Liver (tissue), 9 donors: ENCODE results near the gene GDPD5. TPM values are rescaled to one million over a fixed set of nuclear protein-coding genes. Genes with fewer than 3 reads are reported as not detected.

Source experiments
- DNase-seq: peaks from one replicate; pipeline ENCODE4 v3.0.0-alpha.2; 2017; ENCODE audit warnings: low spot score
- H3K27ac ChIP-seq, 2 donors: one replicate each; pipeline ENCODE4 v1.7.0; 2013; ENCODE audit warnings: inconsistent platforms in 2 of 2, low read length in 2 of 2, control low read depth in 1 of 2, low read depth in 1 of 2, mild to moderate bottlenecking in 1 of 2
- H3K27me3 ChIP-seq, 4 donors: one replicate each; pipeline versions ENCODE4 v1.6.1 to v1.7.0; 2013; ENCODE audit warnings: low read length in 3 of 4, inconsistent platforms in 1 of 4, mild to moderate bottlenecking in 1 of 4, moderate library complexity in 1 of 4; ENCODE audit not compliant: control insufficient read depth in 4 of 4, insufficient read depth in 4 of 4
- H3K36me3 ChIP-seq, 4 donors: one replicate each; pipeline versions ENCODE4 v1.6.1 to v1.7.0; 2013; ENCODE audit warnings: low read length in 3 of 4, mild to moderate bottlenecking in 3 of 4, low read depth in 1 of 4, moderate library complexity in 1 of 4; ENCODE audit not compliant: control insufficient read depth in 4 of 4, insufficient read depth in 3 of 4
- H3K4me1 ChIP-seq, 4 donors: one replicate each; pipeline versions ENCODE4 v1.6.1 to v1.7.0; 2013; ENCODE audit warnings: low read length in 3 of 4, mild to moderate bottlenecking in 3 of 4, moderate library complexity in 1 of 4; ENCODE audit not compliant: control insufficient read depth in 4 of 4, insufficient read depth in 4 of 4
- H3K4me3 ChIP-seq, 3 donors: one replicate each; pipeline versions ENCODE4 v1.6.1 to v1.7.0; 2013; ENCODE audit warnings: low read length in 3 of 3, control low read depth in 1 of 3, low read depth in 1 of 3, mild to moderate bottlenecking in 1 of 3
- H3K9ac ChIP-seq, 2 donors: one replicate each; pipeline ENCODE4 v1.7.0; 2013; ENCODE audit warnings: low read length in 2 of 2, mild to moderate bottlenecking in 2 of 2, moderate library complexity in 2 of 2, control low read depth in 1 of 2, low read depth in 1 of 2
- H3K9me3 ChIP-seq, 4 donors: one replicate each; pipeline versions ENCODE4 v1.6.1 to v1.7.0; 2013; ENCODE audit warnings: low read length in 3 of 4; ENCODE audit not compliant: control insufficient read depth in 4 of 4
- ATF3 ChIP-seq: IDR thresholded peaks from 2 replicates; pipeline ENCODE4 v1.6.1; 2016; ENCODE audit warnings: antibody characterized with exemption
- EGR1 ChIP-seq, 2 donors: IDR thresholded peaks; 2 replicates each; pipeline ENCODE4 v1.6.1; 2016 to 2018; ENCODE audit warnings: antibody characterized with exemption in 2 of 2, low read depth in 2 of 2
- FOXA2 ChIP-seq: IDR thresholded peaks from 2 replicates; pipeline ENCODE4 v1.6.1; 2016; ENCODE audit warnings: antibody characterized with exemption
- GABPA ChIP-seq, 2 donors: IDR thresholded peaks in 1 of 2; conservative IDR thresholded peaks in 1 of 2; 2 replicates each; pipeline ENCODE4 v1.6.1; 2016; ENCODE audit warnings: antibody characterized with exemption in 2 of 2, mild to moderate bottlenecking in 1 of 2, moderate library complexity in 1 of 2
- HNF4A ChIP-seq, 2 donors: conservative IDR thresholded peaks; 2 replicates each; pipeline ENCODE4 v1.6.1; 2016; ENCODE audit warnings: antibody characterized with exemption in 2 of 2, mild to moderate bottlenecking in 2 of 2
- HNF4G ChIP-seq: IDR thresholded peaks from 2 replicates; pipeline ENCODE4 v1.6.1; 2016; ENCODE audit warnings: antibody characterized with exemption
- JUND ChIP-seq, 2 donors: IDR thresholded peaks; 2 replicates each; pipeline ENCODE4 v1.6.1; 2016; ENCODE audit warnings: antibody characterized with exemption in 2 of 2
- NR2F2 ChIP-seq: IDR thresholded peaks from 2 replicates; pipeline ENCODE4 v1.6.1; 2016; ENCODE audit warnings: antibody characterized with exemption
- REST ChIP-seq: IDR thresholded peaks from 2 replicates; pipeline ENCODE4 v1.6.1; 2016; ENCODE audit warnings: antibody characterized with exemption, mild to moderate bottlenecking
- RXRA ChIP-seq, 2 donors: IDR thresholded peaks; 2 replicates each; pipeline ENCODE4 v1.6.1; 2017 to 2018; ENCODE audit warnings: antibody characterized with exemption in 2 of 2, mild to moderate bottlenecking in 1 of 2
- SP1 ChIP-seq: IDR thresholded peaks from 2 replicates; pipeline ENCODE4 v1.6.1; 2018; ENCODE audit warnings: antibody characterized with exemption, mild to moderate bottlenecking
- TAF1 ChIP-seq: conservative IDR thresholded peaks from 2 replicates; pipeline ENCODE4 v1.6.1; 2016; ENCODE audit warnings: antibody characterized with exemption, mild to moderate bottlenecking
- YY1 ChIP-seq: IDR thresholded peaks from 2 replicates; pipeline ENCODE4 v1.6.1; 2016; ENCODE audit warnings: antibody characterized with exemption, mild to moderate bottlenecking
- ZBTB33 ChIP-seq: IDR thresholded peaks from 2 replicates; pipeline ENCODE4 v1.6.1; 2016; ENCODE audit warnings: antibody characterized with exemption
- WGBS: extraction: QIAGEN DNeasy Blood & Tissue Kit; methylation state at CpG from one replicate; pipeline ENCODE4 v1.1.7; 2013; 5-methylcytosine and 5-hydroxymethylcytosine counted together
- polyA plus RNA-seq, 2 donors: library from polyadenylated mRNA; stranded (reverse) in 1 of 2; unstranded in 1 of 2; fragments of 200-250 nt in 1 of 2; fragments of >200 nt in 1 of 2; fragmentation: Nextera tagmentation in 1 of 2; extraction: Ambion mirVana in 1 of 2; gene quantifications; one replicate each; pipeline versions ENCODE4 v1.2.1 to v1.2.3, GENCODE V29; 2013 to 2015
- total RNA-seq, 2 donors: library from RNA; depleted of rRNA; stranded (reverse); fragments of >200 nt; gene quantifications; one replicate each; pipeline ENCODE4 v1.2.3, GENCODE V29; 2014
- TF ChIP-seq, protein P1 (sequence below): IDR thresholded peaks from 2 replicates; pipeline ENCODE4 v1.6.1; 2016; ENCODE audit warnings: antibody characterized with exemption
- donor health status: healthy.
- donor health status: healthy.
- donor health status: healthy.
- donor health status: healthy.
- donor health status: healthy.

GDPD5 gene
- total and polyA plus RNA-seq, 4 donors, result 3.0 to 22.8 (median 4.2) TPM

DNA sequence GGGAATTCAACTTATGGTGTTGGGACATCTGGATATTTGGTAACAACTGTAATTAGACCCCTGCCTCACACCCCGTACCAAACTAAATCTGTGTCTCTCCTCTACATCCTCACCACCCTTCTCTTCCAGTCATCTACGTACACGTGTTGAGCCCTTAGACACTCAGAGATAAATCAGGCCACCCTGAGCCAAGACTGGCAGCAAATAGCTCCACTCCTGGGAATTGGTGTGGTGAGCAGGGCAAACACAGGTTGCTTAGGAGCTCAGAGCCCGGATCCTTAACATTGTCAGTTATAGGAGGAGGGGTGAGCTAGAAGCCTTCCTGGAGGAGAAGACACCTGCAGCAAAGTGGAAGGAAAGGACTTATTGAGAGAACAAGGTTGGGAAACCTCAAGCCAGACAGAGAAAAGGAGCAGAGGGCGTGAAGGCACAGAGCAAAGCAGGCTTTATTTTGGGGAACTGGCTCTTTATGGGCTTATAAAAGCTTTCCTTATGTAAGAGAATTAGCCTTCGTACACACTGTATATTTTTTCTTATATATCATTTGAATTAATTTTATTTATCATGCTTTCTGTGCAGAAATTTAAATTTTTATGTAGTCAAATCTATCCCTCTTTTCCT is 55.8 kb downstream of the GDPD5 start:
- H3K36me3 ChIP-seq, result no peaks in the 10 kb centered on the region
- 77% methylated on average over 6 of the region's 6 CpGs for WGBS
- H3K4me3 ChIP-seq, result no peak overlapping the region
- H3K27ac ChIP-seq, result no peak overlapping the region
- H3K9ac ChIP-seq, result no peak overlapping the region
- H3K4me1 ChIP-seq, result peaks cover 0 to 8% (median 0%) of the 10 kb centered on the region in 4 donors
- no peak for DNase-seq
- no peaks in the 10 kb centered on the region for H3K27me3 ChIP-seq
- no peaks in the 10 kb centered on the region for H3K9me3 ChIP-seq
- no peak for TF ChIP-seq HNF4A (conservative IDR thresholded peaks at IDR 0.05)
- no peak for TF ChIP-seq YY1
- no peak for TF ChIP-seq JUND (IDR thresholded peaks at IDR 0.05)
- no peak for TF ChIP-seq REST
- TF ChIP-seq FOXA2, result no peak
- TF ChIP-seq SP1, result no peak
- no peak for TF ChIP-seq NR2F2
- no peak for TF ChIP-seq HNF4G
- TF ChIP-seq EGR1 (IDR thresholded peaks at IDR 0.05; ENCODE audit: low read depth in 2 of 2), result no peak

GRCh38 chr11:75468534-75469340 is 57.0 kb downstream of the GDPD5 start:
- H3K9ac ChIP-seq, result no peak overlapping the region

GRCh38 chr11:75467881-75468280 is 57.9 kb downstream of the GDPD5 start:
- H3K36me3 ChIP-seq, result no peaks in the 10 kb centered on the region
- peaks cover 0 to 5% (median 0%) of the 10 kb centered on the region in 4 donors for H3K4me1 ChIP-seq
- DNase-seq, result no peak
- WGBS, result 88% methylated on average over 4 of the region's 4 CpGs
- no peak overlapping the region for H3K4me3 ChIP-seq
- TF ChIP-seq TAF1 (no peak), EGR1 (IDR thresholded peaks at IDR 0.05; ENCODE audit: low read depth in 2 of 2) (no peak), ZBTB33 (no peak), GABPA (IDR thresholded peaks at IDR 0.05 in 1 of 2, conservative IDR thresholded peaks at IDR 0.05 in 1 of 2) (no peak), ATF3 (no peak), RXRA (IDR thresholded peaks at IDR 0.05) (no peak), REST (no peak), NR2F2 (no peak)
- TF ChIP-seq, protein P1, sequence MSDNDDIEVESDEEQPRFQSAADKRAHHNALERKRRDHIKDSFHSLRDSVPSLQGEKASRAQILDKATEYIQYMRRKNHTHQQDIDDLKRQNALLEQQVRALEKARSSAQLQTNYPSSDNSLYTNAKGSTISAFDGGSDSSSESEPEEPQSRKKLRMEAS, result no peak
- H3K9ac ChIP-seq, result no peak overlapping the region
- H3K27me3 ChIP-seq, result no peaks in the 10 kb centered on the region
- no peaks in the 10 kb centered on the region for H3K9me3 ChIP-seq
- no peak overlapping the region for H3K27ac ChIP-seq

More at GRCh38 chr11:75468534-75469340, 57.0 kb downstream of the GDPD5 start:
- DNase-seq, result no peak
- Histone ChIP-seq H3K27ac (peak overlapping the region; percentile 28 to 46), H3K36me3 (no peaks in the 10 kb centered on the region), H3K27me3 (no peaks in the 10 kb centered on the region), H3K4me1 (peaks cover 0 to 5% (median 0%) of the 10 kb centered on the region in 4 donors), H3K4me3 (no peak overlapping the region), H3K9me3 (no peaks in the 10 kb centered on the region)
- TF ChIP-seq SP1 (peak; percentile 33), YY1 (no peak), NR2F2 (peak; percentile 96), JUND (IDR thresholded peaks at IDR 0.05) (no peak), GABPA (IDR thresholded peaks at IDR 0.05 in 1 of 2, conservative IDR thresholded peaks at IDR 0.05 in 1 of 2) (no peak)
- WGBS, result 63% methylated on average over 14 of the region's 14 CpGs
